ENCODE results near the gene ZNF850.
"Not testable (repeated sequence)": the region's sequence is repeated elsewhere in the genome, so short reads cannot be mapped to it uniquely, and the experiment has no call there.

Gene ZNF850

DNA sequence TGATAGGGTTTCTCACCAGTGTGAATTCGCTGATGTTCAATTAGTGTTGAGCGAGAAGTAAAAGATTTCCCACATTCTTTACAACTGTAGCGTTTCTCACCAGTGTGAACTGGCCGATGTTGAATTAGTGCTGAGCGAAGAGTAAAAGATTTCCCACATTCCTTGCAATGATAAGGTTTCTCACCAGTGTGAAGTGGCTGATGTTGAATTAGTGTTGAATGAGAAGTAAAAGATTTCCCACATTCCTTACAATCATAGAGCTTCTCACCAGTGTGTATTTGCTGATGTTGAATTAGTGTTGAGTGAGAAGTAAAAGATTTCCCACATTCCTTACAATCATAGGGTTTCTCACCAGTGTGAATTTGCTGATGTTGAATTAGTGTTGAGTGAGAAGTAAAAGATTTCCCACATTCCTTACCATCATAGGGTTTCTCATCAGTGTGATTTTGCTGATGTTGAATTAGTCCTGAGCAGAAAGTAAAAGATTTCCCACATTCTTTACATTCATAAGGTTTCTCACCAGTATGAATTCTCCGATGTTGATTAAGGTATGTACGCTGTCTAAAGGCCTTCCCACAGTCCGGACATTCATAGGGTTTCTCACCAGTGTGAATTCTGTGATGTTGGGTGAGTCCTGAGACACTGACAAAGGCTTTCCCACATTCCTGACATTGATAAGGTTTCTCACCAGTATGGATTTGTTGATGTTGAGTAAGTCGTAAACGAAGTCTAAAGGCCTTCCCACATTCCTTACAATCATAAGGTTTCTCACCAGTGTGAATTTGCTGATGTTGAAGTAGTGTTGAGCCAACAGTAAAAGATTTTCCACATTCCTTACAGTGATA, 24.0 kb downstream of the ZNF850 start:
- no peak for TF ChIP-seq GATA1 (IDR thresholded peaks at IDR 0.05; ENCODE audit: low read depth, low read length)
- no peak for TF ChIP-seq POLR2A (IDR thresholded peaks at IDR 0.05; ENCODE audit: low read length)
- DNase-seq = peak in 1 of 2 experiments; percentile 51

DNA sequence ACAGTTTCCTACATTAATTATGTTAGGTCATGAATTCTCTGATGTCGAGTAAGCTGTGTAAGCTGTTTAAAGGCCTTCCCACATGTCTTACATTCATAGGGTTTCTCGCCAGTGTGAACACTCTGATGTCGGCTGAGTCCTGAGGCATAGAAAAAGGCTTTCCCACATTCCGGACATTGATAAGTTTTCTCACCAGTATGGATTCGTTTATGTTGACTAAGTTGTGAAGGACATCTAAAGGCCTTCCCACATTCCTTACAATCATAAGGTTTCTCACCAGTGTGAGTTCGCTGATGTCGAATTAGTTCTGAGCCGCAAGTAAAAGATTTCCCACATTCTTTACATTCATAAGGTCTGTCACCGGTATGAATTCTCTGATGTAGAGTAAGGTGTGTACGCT, 24.9 kb downstream of the ZNF850 start:
- TF ChIP-seq GATA1 (IDR thresholded peaks at IDR 0.05; ENCODE audit: low read depth, low read length) = no peak
- no peak for TF ChIP-seq POLR2A (IDR thresholded peaks at IDR 0.05; ENCODE audit: low read length)
- DNase-seq = no peak

DNA sequence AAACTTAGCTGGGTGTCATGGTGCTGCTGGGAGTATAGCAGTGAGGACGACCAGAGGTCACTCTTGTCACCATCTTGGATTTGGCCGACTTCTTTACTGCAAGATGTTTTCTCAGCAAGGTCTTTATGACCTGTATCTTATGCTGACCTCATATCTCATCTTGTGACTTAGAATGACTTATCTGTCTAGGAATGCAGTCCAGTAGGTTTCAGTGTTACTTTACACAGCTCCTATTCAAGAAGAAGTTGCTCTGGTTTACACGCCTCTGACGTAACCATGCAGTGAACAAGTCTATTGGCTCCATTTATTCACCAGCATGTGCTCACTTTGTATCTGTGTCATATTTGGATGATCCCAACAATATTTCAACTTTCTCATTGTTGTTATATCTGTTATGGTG, 26.7 kb downstream of the ZNF850 start:
- DNase-seq = no peak
- TF ChIP-seq POLR2A (IDR thresholded peaks at IDR 0.05; ENCODE audit: low read length) (no peak), GATA1 (IDR thresholded peaks at IDR 0.05; ENCODE audit: low read depth, low read length) (no peak)

GRCh38 chr19:36736166-36736565, 36.4 kb downstream of the ZNF850 start:
- DNase-seq = not testable (repeated sequence)

DNA sequence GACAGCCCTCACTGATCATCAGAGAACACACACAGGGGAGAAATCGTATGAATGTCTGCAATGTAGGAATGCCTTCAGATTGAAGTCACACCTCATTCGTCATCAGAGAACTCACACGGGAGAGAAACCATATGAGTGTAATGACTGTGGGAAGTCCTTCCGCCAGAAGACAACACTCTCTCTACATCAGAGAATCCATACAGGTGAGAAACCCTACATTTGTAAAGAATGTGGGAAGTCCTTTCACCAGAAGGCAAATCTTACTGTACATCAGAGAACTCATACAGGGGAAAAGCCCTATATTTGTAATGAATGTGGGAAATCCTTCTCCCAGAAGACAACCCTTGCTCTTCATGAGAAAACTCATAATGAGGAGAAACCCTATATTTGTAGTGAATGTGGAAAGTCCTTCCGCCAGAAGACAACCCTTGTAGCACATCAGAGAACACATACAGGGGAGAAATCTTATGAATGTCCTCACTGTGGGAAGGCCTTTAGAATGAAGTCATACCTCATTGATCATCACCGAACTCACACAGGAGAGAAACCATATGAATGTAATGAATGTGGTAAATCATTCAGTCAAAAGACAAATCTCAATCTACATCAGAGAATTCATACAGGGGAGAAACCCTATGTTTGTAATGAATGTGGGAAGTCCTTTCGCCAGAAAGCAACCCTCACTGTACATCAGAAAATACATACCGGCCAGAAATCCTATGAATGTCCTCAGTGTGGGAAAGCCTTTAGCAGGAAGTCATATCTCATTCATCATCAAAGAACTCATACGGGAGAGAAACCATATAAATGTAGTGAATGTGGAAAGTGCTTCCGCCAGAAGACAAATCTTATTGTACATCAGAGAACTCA, 52.7 kb downstream of the ZNF850 start:
- no peak for TF ChIP-seq GATA1 (IDR thresholded peaks at IDR 0.05; ENCODE audit: low read depth, low read length)
- no peak for TF ChIP-seq POLR2A (IDR thresholded peaks at IDR 0.05; ENCODE audit: low read length)
- peak; percentile 39 to 40 for DNase-seq

GRCh38 chr19:36709423-36709822, 63.2 kb downstream of the ZNF850 start:
- no peak for TF ChIP-seq POLR2A (IDR thresholded peaks at IDR 0.05; ENCODE audit: low read length)
- no peak for TF ChIP-seq GATA1 (IDR thresholded peaks at IDR 0.05; ENCODE audit: low read depth, low read length)
- DNase-seq = no peak

GRCh38 chr19:36707134-36707533, 65.5 kb downstream of the ZNF850 start:
- no peak for DNase-seq
- TF ChIP-seq GATA1 (IDR thresholded peaks at IDR 0.05; ENCODE audit: low read depth, low read length) (no peak), POLR2A (IDR thresholded peaks at IDR 0.05; ENCODE audit: low read length) (no peak)

DNA sequence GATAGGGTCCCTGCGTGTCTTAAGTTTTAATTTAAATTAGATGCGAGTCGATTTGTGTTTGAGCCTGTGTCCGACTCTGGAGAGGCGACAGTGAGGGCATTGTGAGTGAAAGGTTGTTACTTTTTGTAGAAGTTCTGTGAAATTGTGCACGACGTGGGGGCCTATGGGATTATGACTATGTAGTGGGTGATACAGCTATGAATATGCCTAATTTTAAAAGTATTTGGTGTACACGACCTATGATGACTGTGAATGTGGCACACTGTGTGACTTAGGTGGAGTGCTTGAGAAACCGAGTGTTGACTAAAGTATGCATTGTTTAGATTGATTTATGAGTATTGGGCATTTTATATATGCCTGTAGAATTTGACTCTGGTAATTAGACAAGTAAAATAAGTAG, 84.5 kb downstream of the ZNF850 start:
- TF ChIP-seq POLR2A (IDR thresholded peaks at IDR 0.05; ENCODE audit: low read length) (no peak), GATA1 (IDR thresholded peaks at IDR 0.05; ENCODE audit: low read depth, low read length) (no peak)
- no peak for DNase-seq

DNA sequence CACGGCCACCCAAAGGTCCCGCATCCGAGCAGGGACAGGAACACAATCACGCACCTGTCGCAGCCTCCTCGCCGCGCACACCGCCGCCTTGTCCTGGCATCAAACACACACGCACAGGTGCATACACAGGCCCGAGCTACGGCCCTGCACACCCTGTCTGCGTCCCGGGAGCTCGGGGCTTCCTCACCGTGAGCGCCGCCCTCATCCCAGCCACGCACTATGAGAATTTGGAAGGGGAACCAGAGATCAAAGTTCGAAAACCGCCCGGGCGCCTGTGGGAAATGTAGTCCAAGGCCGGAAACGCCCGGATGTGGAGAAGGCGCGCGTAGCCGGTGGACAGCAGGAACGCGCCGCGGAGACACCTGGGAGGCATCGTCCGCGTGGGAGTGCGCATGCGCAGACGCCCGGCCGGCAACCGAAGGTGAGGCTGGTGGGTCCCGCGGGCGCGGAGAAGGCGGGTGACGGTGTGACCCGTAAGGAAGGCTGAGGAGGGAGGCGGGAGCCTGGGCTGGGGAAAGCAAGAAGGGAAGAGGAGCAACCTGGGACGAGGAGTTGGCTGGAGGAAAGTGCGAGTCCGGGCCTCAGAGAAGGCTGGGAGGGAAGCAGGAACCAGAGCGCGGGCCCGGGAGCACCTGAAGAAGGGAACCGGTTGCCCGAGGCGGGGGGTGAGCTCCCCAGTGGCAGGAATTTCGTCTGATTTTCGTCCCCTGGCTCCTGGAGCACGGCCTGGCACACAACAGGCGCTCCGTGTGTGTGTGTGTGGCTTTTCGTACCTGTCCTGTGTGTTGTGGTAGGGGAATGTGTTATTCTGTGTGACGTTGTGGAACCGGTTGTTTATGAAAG, 85.2 kb downstream of the ZNF850 start, which contains the start of gene ZNF567:
Gene ZNF567, plus strand, starts transcription at position 399 of the 843 bp plus-strand sequence. CDS start 7,256 bp downstream, outside the sequence.
- TF ChIP-seq POLR2A (IDR thresholded peaks at IDR 0.05; ENCODE audit: low read length) (peak; percentile 87), GATA1 (IDR thresholded peaks at IDR 0.05; ENCODE audit: low read depth, low read length) (no peak)

GRCh38 chr19:36686365-36687213, 86.0 kb downstream of the ZNF850 start:
- no peak for DNase-seq
- TF ChIP-seq GATA1 (IDR thresholded peaks at IDR 0.05; ENCODE audit: low read depth, low read length) (no peak), POLR2A (IDR thresholded peaks at IDR 0.05; ENCODE audit: low read length) (no peak)

More for the DNA sequence above, 85.2 kb downstream of the ZNF850 start, which contains the start of gene ZNF567:
- DNase-seq = peak; percentile 97 to 98

- no peak for DNase-seq
- TF ChIP-seq GATA1 (IDR thresholded peaks at IDR 0.05; ENCODE audit: low read depth, low read length) (no peak), POLR2A (IDR thresholded peaks at IDR 0.05; ENCODE audit: low read length) (no peak)
Observed at GRCh38 chr19:36685835-36686234, 86.8 kb downstream of the ZNF850 start.

- DNase-seq = no peak
- TF ChIP-seq POLR2A (IDR thresholded peaks at IDR 0.05; ENCODE audit: low read length) (no peak), GATA1 (IDR thresholded peaks at IDR 0.05; ENCODE audit: low read depth, low read length) (no peak)
Observed at GRCh38 chr19:36679455-36679854, 93.2 kb downstream of the ZNF850 start.

DNA sequence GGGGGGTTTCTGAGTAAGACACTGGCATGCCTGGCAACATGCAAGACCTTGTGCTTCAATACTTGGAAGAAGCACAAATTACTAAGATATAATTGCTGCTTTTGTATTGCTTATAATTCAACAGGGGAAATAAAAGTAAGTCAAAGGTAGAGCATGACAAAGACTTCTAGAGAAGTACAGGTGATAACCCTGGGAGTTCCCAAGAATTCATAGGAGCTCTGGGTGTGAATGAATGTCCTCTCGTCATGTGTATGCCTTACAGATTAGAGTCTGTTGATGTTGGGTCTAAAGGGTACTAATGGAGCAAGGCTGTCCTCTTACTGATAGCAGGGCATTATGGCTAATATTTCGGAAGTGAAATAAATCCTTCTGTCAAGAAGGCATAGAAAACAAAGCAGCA, 98.4 kb downstream of the ZNF850 start:
- TF ChIP-seq POLR2A (IDR thresholded peaks at IDR 0.05; ENCODE audit: low read length) (no peak), GATA1 (IDR thresholded peaks at IDR 0.05; ENCODE audit: low read depth, low read length) (no peak)

More for the DNA sequence above, 98.4 kb downstream of the ZNF850 start:
- DNase-seq = no peak
